ENCODE data around the gene IFT52.

DNA sequence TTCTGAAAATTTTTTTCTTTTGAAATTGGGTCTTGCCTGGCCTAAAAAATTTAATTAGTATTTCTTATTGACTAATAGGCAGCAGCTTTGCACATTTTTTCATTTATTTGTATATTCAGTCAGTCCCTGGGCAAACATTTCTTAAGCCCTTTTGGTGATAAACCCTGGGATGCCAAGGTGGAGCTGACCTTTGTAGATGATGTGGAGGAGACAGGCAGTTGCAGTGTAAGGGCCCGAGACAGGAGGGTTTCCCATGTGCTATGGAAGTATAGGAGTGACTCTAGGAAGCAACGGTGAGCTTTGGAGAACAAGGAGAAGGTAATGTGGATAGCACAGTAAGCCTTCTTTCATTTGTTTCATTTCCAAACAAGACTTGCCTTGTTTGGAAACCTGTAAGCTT lies 79.7 kb downstream of the IFT52 start:
- TF ChIP-seq CTCF (IDR thresholded peaks at IDR 0.05) (no peak), POLR2A (IDR thresholded peaks at IDR 0.05) (no peak)

Measured in heart left ventricle (tissue), 13 donors.